Measurements from ENCODE around the gene CACNG4.

GRCh38 chr17:67032985-67033384, 68.5 kb downstream of the CACNG4 start:
- TF ChIP-seq POLR2A (IDR thresholded peaks at IDR 0.05; ENCODE audit: borderline replicate concordance, extremely low read depth, insufficient read depth, insufficient read length) = no peak
- no peak for TF ChIP-seq RAD21 (IDR thresholded peaks at IDR 0.05; ENCODE audit: low read depth)
- no peak for TF ChIP-seq CTCF (IDR thresholded peaks at IDR 0.05 in 2 of 3, conservative IDR thresholded peaks at IDR 0.05 in 1 of 3; ENCODE audit: borderline replicate concordance in 1 of 3, insufficient read depth in 1 of 3, low read depth in 2 of 3, low read length in 2 of 3)
- TF ChIP-seq EZH2 (IDR thresholded peaks at IDR 0.05) = no peak
- no peak for TF ChIP-seq JUND (IDR thresholded peaks at IDR 0.05)
- no peak for TF ChIP-seq ZNF274 (IDR thresholded peaks at IDR 0.05; ENCODE audit: low read depth, low read length)

All from HCT116 (cell line).